Uterus (tissue), 2 donors: ENCODE data around the gene OTUD4.

ENCODE experiments used
- POLR2A ChIP-seq, 2 donors: fragments of 450-650 bp; IDR thresholded peaks; one replicate each; pipeline ENCODE4 v1.6.1; 2016; ENCODE audit warnings: antibody characterized with exemption in 2 of 2, mild to moderate bottlenecking in 1 of 2, moderate library complexity in 1 of 2
- TF ChIP-seq, protein P1 (sequence below), 4 experiments: fragments of 200-600 bp in 2 of 4; fragments of 450-650 bp in 2 of 4; sonication (generic) in 2 of 4; IDR thresholded peaks; one replicate each; pipeline ENCODE4 v1.5.1; 2016 to 2019; ENCODE audit warnings: antibody characterized with exemption in 4 of 4, mild to moderate bottlenecking in 2 of 4, moderate library complexity in 1 of 4

GRCh38 chr4:145098675-145099037 lies 81.7 kb downstream of the OTUD4 start:
- TF ChIP-seq, protein P1, sequence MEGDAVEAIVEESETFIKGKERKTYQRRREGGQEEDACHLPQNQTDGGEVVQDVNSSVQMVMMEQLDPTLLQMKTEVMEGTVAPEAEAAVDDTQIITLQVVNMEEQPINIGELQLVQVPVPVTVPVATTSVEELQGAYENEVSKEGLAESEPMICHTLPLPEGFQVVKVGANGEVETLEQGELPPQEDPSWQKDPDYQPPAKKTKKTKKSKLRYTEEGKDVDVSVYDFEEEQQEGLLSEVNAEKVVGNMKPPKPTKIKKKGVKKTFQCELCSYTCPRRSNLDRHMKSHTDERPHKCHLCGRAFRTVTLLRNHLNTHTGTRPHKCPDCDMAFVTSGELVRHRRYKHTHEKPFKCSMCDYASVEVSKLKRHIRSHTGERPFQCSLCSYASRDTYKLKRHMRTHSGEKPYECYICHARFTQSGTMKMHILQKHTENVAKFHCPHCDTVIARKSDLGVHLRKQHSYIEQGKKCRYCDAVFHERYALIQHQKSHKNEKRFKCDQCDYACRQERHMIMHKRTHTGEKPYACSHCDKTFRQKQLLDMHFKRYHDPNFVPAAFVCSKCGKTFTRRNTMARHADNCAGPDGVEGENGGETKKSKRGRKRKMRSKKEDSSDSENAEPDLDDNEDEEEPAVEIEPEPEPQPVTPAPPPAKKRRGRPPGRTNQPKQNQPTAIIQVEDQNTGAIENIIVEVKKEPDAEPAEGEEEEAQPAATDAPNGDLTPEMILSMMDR (IDR thresholded peaks at IDR 0.05) = no peak
- TF ChIP-seq POLR2A (IDR thresholded peaks at IDR 0.05) = no peak
